Left renal pelvis (tissue), 4 donors: ENCODE results near the gene TBX2. TPM values are rescaled to one million over a fixed set of nuclear protein-coding genes. Genes with fewer than 3 reads are reported as not detected.
A peak's percentile ranks its signal among the peaks of the same experiment; 100 is the strongest.

ENCODE experiments used
- DNase-seq, 4 donors: peaks; one replicate each; pipeline ENCODE4 v3.0.0-alpha.2; 2013; ENCODE audit warnings: low read depth in 4 of 4, low spot score in 3 of 4
- polyA plus RNA-seq, 4 donors: library from polyadenylated mRNA; unstranded; fragments of 120-200 nt; gene quantifications; one replicate each; pipeline ENCODE4 v1.2.1, GENCODE V29; 2013; ENCODE audit not compliant: insufficient read length in 4 of 4

TBX2 gene
- polyA plus RNA-seq, 4 donors, result 21.6 to 117 (median 63.7) TPM

DNA sequence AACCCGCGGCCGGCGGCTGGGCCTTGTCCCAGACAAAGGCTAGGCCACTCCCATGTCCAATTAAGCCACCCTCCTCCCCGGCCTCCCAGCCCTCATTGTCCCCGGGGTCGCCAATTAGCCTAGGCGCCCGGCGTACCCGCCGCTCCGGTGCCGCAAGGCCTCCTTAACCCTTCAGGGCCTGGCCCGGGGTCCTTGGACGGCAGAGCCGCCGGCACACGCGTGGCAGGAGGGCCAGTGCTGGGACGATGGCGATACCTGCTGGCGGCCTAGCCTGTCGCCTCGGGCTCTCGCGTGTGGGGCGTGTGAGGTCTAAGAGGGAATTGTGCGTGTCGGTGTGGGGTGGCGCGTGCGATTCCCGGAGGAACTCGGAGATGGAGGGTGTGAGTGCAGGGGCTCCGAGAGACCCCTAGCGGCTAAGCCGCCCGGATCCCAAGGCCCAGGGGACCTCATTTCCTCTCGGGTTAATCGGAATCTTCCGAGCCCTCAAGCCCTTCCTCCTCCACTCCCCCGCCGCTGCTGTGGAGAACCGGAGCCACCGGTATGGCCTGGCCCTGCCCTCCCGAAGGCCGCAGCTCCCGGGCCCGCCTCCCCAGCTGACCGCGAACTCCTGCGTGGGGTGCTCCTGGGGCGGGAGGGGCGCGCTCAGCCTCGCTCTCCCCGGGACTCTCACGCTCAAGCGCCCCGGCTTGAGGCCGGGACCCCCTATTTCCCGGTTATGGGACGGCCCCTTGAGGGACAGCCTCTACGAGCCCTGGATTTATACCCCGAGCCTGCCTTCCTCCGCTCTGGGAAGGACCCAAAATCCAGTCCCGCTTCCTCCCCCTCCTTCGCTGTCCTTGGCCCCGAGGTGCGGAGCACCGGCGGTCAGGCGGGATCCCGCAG, 11.9 kb downstream of the TBX2 start:
- DNase-seq, result no peak

DNA sequence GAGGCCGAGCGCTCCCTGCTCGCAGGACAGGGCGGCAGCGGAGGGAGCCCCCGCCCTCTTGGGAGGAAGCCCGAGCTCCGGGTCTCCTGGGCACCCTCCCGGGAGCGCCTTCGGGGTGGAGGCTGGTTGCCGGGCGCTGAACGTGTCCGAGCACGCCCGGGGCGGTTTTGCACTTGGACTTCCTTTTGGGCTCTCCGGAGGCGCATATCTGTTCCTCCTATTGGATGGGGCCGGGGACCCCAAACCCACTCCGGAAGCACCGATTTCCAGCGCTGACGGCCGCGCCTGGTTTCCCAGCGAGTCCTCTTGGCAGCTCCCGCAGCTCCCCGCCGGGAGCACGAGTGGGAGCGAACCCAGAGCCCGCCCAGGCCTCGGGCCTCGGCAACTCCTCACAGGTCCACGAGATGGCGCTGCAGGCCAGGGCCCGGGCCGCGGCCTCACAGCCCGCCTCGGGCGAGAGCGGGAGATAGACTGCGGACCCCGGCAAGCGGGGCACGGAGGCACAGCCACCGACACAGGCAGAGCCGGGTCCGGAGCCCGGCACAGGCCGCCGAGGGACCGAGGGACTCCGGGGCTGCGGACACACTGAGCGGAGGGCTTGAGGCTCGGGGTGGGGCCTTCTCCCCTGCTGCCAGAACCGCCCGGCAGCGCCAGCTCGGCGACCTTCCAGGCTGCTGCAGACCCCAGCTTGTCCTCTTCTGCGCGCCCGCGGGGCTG, 12.7 kb downstream of the TBX2 start:
- DNase-seq, result peak in 1 of 4 donors; percentile 77

DNA sequence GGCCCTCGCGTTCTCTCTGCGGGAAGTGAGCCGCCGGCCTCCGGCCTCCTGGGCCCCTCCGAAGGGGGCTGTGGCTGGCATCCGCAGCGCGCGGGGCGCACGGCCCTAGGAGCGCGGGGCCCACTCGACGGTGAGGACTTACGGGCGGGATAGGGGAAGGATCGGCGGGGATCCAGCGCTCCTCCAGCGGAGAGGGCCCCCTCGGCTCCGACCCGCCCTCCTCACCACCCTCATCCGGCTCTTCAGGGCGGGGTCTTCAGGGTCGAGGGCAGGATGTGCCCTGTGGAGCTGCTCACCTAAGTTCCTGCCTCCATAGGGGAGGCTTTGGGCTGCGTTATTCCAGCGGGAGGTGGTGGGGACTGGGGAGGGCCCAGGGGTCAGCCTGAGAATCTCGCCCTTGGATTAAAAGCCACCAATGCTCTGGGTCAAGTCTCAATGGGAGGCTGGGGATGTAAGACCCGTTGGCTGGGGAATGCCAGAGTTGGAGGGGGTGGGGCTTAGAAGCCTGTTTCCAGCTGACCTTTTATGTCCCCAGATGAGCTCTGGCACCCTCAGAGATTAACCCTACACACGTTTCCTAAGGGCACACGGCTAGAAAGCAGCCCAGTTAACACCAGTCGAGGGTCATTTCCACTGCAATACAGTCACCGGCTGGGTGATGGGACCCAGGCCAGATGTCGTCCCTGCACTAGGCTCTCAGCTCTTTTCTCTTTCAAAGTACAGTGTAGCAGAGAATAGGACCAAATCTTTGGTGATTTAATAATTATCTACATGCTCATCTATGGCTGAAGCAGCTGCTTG, 13.4 kb downstream of the TBX2 start:
- DNase-seq, result no peak

DNA sequence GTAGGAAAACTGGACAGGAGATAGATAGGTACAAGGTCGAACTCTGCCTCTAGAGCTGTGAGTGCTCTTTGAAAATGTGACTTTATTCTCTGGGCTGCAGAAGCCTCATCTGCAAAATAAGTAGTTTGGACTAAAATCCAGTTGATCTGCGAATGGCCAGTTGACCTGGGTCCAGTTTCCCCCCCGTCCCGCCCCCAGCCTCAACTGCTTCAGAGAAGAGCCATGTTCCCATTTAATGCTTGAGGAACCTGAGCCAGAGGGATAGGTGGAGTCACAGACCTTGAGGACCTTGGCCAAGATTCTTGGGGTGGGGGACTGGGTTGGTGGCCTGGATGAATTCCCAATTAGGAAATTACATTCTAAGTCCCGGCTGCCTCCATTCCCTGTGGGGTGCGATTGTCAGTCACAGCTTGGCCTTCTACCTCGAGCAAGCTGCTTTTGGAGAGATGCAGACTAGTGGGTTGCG, 14.1 kb downstream of the TBX2 start:
- DNase-seq, result no peak

DNA sequence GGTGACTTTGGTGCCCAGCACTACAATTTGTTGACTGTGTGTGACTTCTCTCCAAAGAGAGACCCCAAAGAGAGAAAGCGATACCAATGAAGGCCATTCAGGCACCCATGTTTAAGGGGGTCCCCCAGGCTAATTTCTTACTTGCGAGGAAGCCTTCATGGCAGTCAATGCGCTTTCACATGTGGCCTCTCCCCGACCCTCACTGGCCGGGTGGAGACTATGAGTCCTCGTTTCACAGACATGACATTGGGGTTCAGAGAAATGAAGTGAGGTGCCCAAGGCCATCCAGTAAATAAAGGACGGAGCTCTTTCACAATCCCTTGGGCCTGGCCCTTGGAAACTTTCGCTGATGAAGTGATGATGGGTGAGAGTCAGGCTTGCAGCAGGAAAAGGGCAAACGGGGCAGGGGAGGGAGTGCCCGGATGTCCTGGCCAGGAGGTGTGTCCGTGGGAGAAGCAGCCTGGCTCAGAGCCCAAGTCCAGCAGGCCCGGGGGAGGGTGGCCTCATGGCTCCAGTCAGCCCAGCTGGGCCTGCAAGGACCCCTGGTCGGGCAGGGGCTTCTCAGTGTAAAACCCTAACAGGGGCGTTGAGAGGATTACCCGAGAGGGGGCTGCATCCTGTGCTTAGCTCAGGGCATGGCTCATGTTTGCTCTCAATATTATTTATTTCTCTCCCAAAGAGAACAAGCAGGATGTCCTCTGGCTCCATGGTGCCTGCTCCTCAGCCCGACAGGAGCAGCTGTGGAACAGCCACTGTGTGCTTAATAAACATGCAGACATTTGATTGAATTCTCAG, 14.7 kb downstream of the TBX2 start:
- DNase-seq, result no peak

DNA sequence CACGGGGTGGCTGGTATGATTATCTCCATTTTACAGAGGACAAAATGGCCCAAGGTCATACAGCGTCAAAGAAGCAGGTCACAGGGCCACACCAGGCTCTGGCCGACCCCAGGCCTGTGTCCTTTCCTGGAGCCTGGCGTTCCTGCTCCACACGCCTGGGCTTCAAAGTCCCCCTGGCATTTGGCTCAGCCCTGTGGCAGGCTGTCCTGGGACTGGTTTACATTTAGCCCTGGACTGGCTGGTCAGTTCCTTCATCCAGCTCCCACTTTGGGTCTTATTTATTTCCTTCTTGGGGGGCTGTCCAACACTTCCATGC, 15.3 kb downstream of the TBX2 start:
- no peak for DNase-seq

DNA sequence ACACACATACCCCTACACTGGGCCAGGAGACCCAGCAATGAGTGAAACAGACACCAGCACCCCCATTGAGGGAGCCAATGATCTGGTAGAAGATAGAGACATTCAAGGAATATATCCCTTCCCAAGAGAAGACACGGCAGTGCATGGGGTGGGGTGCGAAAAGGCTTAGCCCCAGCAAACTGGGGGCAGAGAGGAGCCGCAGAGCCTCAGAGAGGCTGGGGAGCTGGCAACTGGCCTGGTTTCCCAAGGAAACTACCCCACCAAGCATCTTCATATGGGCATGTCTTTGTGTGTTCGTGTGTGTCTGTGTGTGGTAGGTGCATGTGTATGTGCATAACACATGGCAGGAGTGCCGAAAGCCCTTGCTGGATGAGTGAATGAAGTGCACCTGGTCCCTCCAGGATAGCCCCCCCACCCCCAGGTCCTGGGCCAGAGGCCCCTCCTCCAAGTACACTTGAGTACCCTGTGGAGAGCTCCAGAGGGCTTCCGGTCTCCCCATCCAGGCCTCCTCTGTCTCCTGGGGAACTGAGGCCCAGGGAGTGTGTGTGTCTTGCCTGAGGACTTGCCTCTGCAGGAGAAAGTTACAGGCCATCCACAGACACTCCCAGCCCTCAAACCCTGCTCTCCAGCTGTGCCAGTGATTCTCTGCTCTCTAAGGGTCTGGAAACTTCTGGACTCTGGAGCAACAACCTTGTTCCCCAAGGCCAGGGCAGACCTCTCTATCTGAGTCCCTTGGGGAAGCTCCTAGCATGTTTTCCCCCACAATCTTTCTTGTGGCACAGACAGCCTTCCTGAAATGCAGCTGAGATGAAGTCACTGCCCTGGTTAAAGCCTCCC, 15.9 kb downstream of the TBX2 start:
- DNase-seq, result no peak

DNA sequence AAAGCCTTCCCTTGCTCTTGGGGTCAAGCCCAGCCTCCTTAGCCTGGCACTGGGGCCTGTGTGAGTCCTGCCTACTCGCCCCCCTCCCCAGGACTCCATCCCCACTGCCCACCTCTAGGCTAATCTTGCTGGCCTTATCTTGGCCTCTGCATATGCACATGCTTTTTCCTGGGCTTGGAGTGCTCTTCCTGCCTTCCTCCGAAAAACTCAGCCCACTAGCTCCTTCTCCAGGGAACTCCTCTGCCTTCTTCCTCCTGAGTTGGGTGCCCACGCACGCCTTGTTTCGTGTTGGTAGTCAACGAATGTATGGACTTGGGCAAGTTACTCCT, 16.5 kb downstream of the TBX2 start:
- no peak for DNase-seq

DNA sequence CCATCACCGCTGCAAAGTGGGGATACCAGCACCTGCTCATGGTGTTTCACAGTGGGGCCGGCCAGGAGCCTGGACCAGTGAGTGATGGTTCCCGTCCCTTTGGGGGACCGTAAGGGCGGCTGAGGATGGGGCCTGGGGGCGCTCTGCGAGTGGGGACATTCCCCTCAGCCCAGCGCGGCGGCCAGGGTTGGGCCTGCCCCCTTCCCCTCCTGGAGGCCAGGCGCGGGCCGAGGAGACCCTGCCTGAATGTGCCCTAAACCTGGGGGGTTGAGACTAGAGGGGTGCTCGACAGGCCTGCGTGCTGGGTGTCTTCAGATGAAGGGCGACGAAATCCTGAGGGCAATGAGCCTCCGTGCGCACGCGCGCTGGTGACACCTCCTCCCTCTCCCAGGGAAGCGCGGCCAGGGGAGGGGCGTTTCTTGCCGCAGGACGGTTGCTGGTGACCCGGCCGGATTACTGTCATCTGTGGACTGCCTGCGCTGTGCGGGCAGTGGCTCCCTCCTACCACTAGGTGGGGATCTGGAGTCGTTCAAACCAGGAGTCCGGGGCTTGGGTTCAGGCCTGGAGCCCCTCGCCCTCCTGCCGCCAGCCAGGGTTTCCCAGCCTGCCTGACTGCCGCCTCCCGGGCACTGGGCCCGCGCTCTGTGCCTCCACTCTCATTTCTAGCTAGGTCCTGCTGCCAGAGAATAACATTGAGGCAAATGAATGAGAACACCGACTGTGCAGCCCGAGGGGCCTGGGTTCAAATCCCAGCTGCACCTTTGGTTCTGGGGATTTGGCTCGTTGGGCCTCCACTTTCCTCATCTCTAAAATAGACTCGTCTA, 17.1 kb downstream of the TBX2 start:
- DNase-seq, result peak in 1 of 4 donors; percentile 79

DNA sequence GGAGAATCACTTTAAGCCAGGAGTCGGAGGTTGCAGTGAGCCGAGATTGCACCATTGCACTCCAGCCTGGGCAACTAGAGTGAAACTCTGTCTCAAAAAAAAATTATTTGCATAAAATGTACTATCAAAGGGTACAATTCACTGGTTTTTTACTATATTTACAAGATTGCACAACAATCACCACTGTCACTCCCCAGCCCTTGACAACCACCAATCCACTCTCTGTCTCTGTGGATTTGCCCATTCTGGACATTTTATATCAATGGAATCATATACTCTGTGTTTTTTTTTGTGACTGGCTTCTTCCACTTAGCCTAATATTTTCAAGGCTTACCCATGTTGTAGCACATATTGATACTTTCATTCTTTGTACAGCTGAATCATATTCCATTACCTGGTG, 18.8 kb downstream of the TBX2 start:
- no peak for DNase-seq

DNA sequence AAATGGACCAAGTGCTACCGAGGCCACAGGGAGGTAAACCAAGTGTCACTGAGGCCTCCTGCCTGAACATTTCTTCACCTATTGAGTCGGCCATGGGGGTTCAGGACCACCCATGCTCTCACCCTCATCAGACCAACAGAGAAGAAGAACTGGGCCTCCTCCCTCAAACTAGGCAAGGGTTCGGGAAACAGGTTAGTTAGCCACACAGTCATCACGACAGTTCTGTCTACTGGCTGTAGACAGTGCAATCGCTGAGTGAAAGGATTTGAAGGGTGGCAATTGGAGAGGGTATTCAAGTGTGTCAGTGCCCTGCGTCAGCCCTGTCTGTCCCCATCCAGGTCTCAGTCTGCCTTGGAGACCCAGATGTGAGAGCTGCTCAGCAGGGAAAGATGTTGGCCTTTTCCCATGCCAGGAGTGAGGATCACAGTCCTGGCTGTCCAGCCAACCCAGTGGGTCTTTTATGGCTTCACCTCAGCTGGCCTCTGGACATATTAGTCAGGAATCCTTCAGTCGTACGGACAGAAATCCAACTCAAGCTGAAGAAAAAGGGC, 19.9 kb downstream of the TBX2 start:
- no peak for DNase-seq

DNA sequence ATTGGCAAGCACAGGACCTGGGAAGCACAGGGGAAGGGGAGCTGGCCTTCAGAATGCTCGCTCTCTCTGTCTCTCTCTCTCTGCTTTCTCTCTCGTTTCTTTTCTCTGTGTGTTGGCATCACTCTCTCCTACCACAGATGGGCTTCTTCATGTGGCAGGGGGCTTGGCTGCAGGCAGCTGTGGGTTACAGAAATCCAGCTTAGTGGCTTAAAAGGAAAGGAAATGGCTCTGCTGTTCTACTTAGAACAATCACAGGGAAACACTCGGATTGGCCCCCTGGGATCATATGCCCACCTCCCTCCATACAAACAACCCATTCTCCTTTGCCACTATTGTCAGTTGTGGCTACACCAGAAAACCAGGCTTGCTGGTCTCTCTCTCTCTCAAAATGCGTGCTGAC, 20.4 kb downstream of the TBX2 start:
- no peak for DNase-seq

DNA sequence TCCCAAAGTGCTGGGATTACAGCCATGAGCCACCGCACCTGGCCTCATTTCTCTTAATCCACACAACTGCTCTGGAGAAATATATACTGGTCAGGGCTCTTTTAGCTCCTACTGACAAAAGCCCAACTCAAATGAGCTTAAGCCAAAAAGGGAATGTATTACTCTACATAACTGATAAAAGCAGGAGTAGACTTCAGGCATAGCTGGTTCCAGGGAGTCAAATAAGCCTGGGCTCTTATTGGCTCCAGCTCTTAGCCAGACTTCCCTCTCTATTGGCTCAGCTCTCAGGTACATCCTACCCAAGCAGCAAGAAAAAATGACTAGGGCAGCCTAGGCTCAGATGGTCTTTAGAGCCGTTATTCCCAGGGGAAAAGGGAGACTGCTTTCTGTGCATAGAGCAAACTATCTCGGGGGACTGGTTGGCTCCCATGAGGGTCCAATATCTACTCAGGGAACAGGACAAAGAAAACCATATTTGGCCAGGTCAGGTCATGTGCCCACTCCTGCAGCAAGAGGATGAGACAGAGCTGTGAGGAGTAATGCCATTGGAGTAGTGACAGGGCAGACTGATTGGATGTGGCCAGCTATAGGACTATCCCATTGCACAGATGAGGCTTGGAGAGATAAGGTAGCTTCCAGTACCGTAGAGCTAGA, 21.2 kb downstream of the TBX2 start:
- DNase-seq, result no peak

DNA sequence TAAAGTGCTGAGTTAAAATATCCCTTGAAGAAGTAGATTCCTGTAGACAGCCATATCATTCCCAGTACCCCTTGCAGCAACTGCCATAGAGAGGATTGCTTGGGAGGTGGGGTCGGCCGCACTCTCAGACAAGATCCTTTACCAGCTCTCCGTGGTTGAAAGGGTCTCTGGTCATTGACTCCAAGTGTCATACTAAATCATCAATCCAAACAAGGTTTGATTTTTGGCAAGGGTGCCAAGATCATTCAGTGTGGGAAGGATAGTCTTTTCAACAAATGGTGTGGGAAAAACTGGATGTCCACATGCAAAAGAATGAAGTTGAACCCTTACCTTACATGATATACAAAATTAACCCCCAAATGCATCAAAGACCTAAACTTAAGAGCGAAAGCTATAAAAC, 21.8 kb downstream of the TBX2 start:
- DNase-seq, result no peak

DNA sequence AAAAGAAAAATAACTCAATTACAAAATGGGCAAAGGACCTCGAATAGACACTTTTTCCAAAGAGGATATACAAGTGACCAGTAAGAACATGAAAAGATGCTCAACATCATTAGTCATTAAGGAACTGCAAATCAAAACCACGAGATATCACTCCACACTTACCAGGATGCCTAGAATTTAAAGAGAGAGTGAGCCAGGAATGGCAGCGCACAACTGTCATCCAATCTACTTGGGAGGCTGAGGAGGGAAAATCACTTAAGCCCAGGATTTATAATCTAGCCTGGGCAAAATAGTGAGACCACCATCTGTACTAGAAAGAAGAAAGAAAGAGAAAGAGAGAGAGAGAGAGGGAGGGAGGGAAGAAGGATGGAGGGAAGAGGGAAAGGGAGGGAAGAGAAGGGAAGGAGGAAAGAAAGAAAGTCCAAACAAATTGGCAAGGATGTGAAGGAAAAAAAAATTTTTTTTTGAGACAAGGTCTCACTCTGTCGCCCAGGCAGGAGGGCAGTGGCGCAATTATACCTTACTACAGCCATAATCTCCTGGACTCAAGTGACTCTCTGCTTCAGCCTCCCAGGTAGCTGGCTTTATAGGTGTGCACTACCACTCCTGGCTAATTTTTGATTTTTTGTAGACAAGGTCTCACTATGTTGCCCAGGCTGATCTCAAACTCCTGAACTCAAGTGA, 22.6 kb downstream of the TBX2 start:
- no peak for DNase-seq

DNA sequence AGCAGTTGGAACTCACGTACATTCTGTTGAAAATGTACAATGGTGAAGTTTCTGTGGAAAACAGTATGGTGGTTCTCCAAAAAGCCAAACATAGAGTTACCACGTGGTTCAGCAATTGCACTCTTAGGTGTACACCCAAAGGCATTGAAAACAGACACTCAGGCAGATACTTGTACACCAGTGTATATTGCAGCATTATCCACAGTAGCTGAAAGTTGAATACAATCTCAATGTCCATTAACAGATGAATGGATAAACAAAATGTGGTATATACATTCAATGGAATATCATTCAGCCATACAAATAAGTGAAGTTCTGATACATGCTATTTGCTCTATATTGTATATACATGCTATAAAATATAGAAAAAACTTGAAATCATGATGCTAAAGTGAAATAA, 23.2 kb downstream of the TBX2 start:
- no peak for DNase-seq

DNA sequence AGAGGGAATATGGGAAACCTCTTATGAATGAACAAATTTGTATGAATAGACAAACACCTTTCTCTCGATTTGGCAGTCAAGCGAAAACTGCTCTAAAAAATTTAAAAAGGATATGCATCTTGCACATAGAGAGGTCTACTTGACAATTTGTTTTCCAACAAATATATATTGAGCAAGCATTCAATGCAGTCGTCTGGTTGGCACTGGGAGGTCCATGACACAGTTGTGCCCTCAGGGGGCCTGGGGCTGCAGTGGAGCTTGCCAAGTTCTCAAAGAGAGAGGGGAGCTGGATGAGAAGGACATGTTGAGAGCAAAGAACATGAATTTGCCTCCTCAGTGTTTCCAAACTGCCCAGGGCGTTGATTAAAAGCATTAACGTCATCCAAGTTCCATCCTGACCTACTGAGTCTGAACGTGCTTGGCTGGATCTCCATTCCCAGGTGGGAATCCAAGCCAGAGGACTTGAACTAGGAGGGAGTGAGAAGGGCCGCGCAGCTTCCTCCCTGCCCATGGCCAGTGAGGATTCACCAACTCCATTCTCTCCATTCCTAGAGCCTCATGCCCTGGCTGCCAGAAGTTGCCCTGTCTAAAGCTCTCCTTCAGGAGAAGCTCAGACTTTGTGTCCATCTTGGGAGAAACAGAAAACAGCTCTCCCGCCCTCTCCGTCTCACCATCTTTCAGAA, 24.5 kb downstream of the TBX2 start:
- DNase-seq, result no peak
